Anterior cingulate cortex (tissue), 58 donors: Measurements from ENCODE around the gene ZNF738.

Source experiments
- DNase-seq, 58 donors: peaks; one replicate each; lab custom pipeline; 2025; lab: John Stamatoyannopoulos, UW

Gene ZNF738

DNA sequence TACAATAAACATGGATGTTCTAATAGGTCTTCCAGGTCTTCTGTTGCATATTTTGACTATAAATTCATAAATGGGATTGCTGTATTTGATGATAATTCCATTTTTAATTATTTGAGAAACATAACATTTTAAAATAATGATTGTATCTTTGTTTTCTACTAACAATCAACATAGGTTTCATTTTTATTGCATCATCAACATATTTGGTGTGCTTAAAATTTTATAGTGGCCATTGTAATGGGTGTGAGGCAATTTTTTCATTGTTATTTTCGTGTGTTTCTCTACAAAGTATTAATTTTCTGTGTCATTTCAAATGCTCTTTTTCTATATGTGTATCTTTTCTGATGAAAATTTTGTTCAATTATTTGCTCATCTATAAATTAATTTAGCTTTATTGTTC lies 51.4 kb downstream of the ZNF738 start:
- no peak for DNase-seq

DNA sequence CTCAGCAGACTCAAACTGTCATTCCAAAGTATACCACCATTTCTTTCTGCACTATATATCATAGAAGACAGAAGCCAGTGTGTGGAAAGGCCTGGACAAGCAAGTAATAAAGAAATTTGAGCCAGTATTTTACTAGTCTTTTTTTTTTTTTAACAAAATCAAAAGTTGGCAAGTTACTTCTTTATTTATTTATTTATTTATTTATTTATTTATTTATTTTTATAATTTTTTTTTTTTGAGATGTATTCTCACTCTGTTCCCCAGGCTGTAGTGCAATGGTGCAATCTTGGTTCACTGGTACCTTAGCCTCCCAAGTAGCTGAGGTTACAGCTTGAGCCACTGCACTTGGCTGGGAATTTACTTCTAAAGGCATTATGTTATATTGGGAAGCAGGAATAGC lies 63.4 kb downstream of the ZNF738 start:
- DNase-seq = no peak

DNA sequence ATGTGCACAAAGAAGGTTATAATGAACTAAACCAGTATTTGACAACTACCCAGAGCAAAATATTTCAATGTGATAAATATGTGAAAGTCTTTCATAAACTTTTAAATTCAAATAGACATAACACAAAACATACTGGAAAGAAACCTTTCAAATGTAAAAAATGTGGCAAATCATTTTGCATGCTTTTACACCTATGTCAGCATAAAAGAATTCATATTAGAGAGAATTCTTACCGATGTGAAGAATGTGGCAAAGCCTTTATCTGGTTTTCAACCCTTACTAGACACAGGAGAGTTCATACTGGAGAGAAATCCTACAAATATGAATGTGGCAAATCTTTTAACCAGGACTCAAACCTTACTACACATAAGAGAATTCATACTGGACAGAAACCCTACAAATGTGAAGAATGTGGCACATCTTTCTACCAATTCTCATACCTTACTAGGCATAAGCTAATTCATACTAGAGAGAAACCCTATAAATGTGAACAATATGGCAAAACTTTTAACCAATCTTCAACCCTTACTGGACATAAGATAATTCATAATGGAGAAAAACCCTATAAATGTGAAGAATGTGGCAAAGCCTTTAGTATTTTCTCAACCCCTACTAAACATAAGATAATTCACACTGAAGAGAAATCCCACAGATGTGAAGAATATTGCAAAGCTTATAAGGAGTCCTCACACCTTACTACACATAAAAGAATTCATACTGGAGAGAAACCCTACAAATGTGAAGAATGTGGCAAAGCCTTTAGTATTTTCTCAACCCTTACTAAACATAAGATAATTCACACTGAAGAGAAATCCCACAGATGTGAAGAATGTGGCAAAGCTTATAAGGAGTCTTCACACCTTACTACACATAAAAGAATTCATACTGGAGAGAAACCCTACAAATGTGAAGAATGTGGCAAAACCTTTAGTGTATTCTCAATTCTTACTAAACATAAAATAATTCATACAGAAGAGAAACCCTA lies 64.5 kb downstream of the ZNF738 start:
- DNase-seq = no peak
